Coronary artery (tissue), 2 donors: Measurements from ENCODE around the gene CDH23.

Experiments
- DNase-seq: peaks from one replicate; pipeline ENCODE4 v3.0.0-alpha.2; 2017; ENCODE audit warnings: low spot score
- H3K27ac ChIP-seq, 2 donors: fragments of 200-600 bp; sonication (generic); one replicate each; pipeline ENCODE4 v1.5.1; 2016 to 2019
- H3K4me3 ChIP-seq: fragments of 200-600 bp; sonication (generic); 2 replicates; pipeline ENCODE4 v1.5.1; 2016; ENCODE audit warnings: mild to moderate bottlenecking, moderate library complexity
- TF ChIP-seq, protein P1 (sequence below): fragments of 200-600 bp; sonication (generic); IDR thresholded peaks from one replicate; pipeline ENCODE4 v1.5.1; 2019; ENCODE audit warnings: antibody characterized with exemption

Gene CDH23

DNA sequence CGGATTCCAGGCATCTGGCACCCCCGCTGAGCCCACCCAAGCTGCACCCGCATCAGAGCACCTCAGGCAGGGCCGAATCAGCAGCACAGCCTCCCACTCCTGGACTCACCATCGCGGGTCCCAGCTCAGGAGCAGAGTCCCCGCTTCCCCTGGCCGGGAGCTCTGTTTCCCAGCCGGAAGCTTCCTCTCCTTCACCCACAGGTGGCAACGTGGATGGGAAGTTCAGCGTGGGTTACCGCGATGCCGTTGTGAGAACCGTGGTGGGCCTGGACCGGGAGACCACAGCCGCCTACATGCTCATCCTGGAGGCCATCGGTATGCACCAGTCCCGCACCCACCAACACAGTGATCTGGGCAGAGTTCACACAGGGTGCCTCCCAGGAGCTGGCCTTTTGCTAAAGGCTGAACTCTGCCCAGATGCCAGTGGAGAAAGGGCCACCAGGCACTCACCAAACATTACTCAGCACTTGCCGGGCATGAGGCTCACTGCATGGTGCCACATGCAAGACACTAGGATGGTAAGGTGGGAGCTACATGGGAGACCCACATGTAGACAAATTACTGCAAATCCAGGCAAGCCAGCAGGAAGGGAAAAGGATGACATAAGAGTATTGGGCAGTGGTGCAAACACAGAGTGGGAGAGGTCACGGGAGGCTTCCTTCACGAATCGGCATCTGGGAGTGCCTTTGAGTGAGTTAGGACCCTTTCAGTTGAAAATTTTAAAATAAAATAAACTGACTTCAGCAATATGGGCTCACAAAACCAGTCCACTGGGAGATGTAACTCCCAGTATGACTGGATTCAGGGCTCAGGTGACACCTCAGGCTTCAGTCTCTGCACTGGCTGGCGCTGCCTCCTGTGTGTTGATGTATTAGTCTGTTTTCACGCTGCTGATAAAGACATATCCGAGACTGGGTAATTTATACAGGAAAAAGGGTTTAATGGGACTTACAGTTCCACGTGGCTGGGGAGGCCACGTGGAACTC, 312.5 kb downstream of the CDH23 start:
- DNase-seq, result no peak
- Histone ChIP-seq H3K27ac (no peak overlapping the region), H3K4me3 (no peak overlapping the region)
- TF ChIP-seq, protein P1, sequence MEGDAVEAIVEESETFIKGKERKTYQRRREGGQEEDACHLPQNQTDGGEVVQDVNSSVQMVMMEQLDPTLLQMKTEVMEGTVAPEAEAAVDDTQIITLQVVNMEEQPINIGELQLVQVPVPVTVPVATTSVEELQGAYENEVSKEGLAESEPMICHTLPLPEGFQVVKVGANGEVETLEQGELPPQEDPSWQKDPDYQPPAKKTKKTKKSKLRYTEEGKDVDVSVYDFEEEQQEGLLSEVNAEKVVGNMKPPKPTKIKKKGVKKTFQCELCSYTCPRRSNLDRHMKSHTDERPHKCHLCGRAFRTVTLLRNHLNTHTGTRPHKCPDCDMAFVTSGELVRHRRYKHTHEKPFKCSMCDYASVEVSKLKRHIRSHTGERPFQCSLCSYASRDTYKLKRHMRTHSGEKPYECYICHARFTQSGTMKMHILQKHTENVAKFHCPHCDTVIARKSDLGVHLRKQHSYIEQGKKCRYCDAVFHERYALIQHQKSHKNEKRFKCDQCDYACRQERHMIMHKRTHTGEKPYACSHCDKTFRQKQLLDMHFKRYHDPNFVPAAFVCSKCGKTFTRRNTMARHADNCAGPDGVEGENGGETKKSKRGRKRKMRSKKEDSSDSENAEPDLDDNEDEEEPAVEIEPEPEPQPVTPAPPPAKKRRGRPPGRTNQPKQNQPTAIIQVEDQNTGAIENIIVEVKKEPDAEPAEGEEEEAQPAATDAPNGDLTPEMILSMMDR, result no peak

DNA sequence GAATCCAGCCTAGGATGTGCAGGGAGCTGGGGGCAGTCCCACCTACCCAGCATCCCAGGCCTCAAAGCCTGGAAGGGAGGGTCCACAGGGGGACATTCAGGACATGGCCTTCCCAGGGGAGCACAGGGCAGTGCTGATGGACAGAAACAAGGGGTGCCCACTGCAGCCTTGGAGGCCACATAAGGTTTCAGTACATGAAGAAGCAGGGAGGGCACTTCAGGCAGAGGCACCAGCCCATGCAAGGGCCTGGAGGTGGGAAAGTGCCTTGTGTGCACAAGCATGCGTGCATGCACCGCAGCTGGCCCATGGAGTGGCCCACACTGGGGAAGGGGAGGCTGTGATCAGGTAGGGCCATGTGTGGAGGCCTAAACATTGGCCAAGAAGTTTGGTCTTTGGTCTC, 313.8 kb downstream of the CDH23 start:
- Histone ChIP-seq H3K4me3 (no peak overlapping the region), H3K27ac (no peak overlapping the region)
- DNase-seq, result no peak
- TF ChIP-seq, protein P1, result no peak

DNA sequence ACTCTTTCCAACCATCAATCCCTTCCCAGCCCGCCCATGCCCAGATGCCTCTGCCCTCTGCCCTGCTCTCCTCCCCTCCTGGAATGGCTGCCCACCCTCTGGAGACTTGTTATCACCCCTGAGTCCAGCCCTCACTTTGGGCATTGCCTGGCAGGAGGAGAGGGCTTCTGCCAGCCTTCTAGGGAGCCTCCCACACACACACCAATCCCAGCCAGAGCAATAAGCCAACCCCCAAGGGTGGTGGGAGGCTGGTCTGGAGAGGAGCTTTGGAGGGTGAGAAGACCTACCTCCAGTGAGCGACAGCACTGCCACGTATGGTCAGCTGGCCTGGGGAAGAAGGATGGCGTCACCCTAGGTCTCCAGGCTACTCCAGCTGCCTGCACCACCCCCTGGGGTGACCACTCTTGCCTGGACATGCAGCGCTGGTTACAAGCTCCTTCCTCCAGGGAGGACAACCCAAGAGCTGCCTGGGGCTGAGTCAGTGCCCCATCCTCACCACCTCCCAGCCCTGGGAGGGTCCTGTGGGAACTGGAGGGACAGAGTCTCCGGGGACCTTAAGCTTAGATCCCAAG, 314.4 kb downstream of the CDH23 start:
- TF ChIP-seq, protein P1, result no peak
- Histone ChIP-seq H3K27ac (no peak overlapping the region), H3K4me3 (no peak overlapping the region)
- DNase-seq, result no peak

DNA sequence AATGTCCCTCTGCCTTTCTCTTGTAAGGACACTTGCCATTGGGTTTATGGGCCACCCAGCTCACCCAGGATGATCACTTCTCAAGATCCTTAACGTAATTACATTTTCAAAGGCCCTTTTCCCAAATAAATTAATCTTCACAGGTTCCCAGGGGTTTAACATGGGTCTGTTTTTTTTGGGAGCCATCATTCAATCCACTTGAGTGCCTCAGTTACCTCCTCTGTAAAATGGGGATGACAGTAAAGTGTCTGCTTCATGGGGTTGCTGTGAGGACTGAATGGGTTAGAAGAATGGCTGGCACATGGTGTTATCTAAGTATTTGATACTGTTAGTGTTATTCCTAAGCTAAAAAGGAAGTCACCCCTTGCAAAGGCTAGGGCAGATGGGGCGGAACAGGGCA, 315.4 kb downstream of the CDH23 start:
- H3K27ac ChIP-seq, result peak overlapping the region in 1 of 2 donors; percentile 96
- H3K4me3 ChIP-seq, result no peak overlapping the region
- TF ChIP-seq, protein P1, result no peak
- DNase-seq, result no peak

DNA sequence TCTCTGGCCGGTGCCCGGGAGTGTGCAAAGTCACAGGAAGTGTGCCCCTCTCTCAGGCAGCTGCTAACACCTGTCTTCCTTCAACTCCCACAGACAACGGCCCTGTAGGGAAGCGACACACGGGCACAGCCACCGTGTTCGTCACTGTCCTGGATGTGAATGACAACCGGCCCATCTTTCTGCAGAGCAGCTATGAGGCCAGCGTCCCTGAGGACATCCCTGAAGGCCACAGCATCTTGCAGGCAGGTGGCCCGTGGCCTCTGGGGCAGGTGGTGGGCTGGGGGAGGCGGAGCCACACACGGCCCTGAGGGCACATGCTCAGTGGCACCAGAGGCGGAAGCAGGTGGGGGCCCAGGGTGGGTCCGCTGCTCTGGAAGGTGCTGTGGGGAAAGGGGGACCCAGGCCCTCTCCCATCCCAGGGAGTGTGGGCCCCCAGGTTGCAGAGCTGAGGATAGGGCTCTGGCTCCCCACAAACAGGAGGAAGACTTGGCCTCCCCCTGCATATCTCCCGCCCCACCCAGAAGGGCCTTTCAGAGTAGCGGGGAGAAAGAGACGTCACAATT, 315.9 kb downstream of the CDH23 start:
- TF ChIP-seq, protein P1, result no peak
- no peak overlapping the region for H3K4me3 ChIP-seq
- peak overlapping the region; percentile 81 to 96 for H3K27ac ChIP-seq
- no peak for DNase-seq

DNA sequence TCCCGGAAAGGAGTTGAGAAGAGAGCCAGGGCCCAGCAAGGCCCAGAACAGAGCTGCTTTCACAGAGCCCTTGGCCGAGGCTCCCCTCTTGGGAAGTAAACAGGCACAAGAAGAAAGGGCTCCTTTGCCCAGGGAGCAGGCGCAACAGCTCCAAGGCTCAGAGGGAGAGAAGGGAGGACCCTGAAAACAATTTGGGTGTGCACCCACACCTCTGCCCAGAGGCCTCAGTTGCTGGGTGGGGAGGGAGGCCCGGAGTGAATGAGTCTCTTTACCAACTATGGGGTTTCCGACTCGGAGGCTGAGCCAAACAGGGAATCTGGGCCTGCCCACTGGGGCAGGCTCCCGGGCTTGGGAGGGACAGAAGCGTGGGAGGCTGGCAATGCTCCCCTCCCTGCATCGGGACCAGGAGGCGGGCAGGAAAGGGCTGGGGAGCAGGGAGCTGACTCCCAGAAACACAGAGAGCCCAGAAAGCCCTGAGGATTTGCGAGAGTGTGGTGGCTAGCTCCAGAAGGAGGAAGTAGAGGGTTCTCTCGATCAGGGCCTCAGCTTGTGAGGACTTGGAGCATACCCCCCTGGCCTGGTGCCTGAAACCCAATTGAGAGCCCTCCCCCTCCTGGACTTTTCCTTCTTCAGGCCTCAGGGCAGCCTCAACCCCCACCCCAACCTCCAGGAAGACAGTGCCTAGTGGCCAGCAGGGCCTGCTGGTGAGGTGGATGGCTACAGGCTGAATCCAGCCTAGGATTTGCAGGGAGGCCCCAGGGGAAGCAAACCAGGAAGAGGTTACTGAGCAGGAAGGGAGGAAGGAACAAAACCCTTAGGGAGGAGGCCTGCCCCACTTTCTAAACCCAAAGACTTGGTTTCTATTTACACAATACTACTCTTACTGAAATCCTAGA, 316.7 kb downstream of the CDH23 start:
- peak overlapping the region; percentile 43 for H3K4me3 ChIP-seq
- peak; percentile 96 for DNase-seq
- TF ChIP-seq, protein P1, result no peak
- peak overlapping the region; percentile 81 to 96 for H3K27ac ChIP-seq
